NCI-H510A (cell line): Measurements from ENCODE around the gene SLC7A4.
"Not testable (repeated sequence)": the region's sequence is repeated elsewhere in the genome, so short reads cannot be mapped to it uniquely, and the experiment has no call there.

Source experiments
- DNase-seq: peaks from one replicate; lab custom pipeline; 2025; lab: John Stamatoyannopoulos, UW

The SLC7A4 gene

DNA sequence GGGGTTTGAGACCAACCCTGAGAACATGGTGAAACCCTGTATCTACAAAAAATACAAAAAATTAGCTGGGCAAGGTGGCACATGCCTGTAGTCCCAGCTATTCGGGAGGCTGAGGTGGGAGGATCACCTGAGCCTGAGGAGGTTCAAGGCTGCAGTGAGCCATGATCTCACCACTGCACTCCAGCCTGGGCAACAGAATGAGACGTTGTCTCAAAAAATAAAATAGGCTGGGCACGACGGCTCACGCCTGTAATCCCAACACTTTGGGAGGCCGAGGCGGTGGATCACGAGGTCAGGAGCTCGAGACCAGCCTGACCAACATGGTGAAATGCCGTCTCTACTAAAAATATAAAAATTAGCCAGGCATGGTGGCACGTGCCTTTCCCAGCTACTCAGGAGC, 32.1 kb upstream of the SLC7A4 start:
- DNase-seq: not testable (repeated sequence)

DNA sequence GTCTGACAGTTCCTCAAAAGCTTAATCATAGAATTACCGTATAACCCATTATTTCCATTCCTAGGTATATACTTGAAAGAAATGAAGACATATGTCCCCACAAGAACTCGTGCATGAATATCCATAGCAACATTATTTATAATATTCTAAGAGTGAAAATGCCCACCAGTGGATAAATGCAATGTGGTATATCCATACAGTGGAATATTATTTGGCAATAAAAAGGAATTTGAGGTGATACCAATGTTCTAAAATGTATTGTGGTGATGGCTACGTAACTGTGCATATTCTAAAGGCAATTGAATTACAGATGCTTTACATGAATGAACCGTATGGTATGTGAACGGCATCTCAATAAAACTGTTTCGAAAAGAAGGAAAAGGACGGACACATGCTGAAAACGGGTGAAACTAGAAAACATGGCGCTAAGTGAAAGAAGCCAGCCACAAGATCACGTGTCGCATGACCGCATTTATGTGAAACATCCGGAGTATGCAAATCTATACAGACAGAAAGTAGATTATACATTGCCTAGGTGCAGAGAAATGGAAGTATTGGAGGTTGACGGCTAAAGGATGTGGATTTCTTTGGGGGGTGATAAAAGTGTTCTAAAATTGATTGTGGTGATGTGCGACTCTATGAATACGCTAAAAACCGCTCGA, 29.4 kb upstream of the SLC7A4 start:
- DNase-seq: not testable (repeated sequence)

DNA sequence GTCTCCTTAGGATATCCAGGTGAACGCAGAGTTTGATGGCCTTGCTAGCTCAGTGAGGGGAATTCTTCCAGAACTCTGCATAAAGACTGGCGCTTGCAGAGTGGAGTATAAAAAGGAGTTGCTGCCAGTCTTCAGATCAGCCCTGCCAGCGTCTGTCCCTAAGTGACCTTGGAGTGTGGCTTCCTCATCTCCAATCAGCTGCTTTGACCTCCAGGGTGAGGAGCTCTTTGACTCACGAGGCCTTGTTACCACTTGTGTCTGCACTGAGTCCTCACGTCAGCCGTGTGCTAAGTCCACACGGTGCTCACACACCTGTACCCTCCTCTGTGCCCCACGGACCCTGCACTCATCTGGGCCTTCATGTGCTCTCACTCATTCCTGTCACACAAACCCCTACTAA, 28.0 kb upstream of the SLC7A4 start:
- not testable (repeated sequence) for DNase-seq

DNA sequence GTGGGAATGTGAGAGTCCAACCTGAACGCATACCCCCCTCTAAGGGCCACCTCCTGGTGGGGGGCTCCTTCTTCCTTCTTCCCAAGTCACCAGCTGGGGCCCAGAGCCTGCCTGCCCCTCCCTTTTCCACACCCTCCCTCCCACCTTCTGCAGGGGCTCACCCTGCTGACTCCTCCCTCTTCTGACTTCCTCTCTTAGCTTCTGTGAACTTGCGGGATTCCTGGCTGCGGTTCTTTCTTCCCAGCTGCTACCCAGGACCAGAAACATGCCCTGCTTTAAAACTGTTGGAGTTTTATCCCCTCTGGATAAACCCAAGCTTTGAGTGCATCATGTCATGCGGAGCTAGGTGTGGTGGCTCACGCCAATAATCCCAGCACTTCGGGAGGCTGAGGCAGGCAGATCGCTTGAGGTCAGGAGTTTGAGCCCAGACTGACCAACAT, 23.5 kb upstream of the SLC7A4 start:
- DNase-seq: no peak

DNA sequence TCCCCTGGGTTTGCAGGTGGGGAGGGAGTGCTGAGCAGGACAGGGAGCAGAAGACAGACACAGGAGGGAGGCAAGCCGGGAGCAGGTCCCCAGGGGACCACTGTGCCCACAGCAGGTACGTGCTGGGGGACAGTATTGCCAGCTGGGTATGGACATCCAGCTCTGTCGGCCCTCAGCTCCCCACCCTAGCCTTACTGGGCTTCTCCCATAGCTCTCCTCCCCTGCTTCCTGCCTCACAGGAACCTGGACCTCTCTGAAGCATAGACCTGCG, 23.1 kb upstream of the SLC7A4 start:
- DNase-seq: no peak

DNA sequence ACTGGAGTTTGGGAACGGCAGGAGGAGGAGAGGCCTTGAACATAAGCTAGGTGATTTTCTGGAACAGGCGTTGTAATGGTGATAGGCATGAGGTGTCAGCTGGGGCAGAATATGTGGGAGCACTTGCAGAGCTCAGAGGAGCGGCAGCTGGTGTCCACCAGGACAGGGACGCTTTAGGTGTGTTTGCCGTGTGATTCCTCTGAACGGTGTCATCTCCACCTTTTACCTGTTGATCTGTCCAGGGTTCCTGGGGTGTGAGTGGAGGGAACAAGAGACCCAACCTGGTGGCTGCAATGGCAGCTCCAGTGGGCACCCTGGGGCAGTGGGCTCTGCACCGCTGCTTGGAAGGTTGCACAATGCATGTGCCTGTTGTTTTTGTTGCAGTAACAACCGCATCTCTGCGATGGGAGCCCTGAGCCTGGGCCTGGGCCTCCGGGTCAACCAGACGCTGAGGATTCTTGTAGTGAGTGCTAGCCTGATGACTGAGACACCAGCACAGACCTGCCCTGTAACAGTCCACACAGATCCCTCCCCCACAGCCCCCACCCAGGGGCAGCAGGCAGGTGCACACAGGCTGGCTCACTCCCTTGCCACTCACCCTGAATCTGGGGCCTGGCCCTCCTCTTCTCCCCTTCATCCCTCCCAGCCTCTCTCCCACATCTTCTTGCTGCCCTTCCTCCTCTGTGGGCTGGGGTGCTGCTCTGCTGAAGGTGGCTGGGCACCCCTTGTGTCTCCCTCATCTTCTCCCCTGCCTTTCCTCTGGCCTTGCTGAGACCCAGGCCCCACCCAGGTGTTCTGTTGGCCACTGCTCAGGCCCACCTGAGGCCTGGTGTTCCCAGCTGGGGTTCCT, 22.6 kb upstream of the SLC7A4 start:
- DNase-seq: no peak

DNA sequence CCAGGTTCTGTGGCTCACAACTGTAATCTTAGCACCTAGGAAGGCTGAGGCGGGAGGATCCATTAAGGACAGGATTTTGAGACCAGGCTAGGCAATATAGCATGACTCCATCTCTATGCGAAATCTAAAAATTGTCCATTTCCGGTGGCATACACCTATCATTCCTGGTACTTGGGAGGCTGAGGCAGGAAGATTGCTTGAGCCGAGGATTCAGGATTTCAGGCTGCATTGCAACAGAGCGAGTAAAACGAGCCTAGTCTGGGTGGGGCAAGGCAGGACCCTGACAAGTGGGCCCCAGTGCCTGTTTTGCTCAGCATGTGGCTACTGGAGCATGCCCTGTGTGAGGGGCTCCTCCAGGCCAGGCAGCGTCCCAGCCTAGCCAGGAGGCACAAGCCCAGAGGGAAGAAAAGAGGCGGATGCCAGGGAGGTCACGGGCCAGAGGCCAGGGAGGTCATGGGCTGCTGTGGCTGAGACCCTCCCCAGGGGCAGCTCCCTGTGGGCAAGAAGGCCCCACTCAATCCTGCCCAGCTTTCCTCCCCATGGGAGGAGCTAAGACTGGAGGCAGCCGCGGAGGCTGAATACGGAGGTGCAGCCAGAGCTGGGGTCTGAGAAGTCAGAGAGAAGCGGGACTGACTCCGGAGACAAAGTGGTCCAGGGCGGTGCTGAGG, 21.8 kb upstream of the SLC7A4 start:
- no peak for DNase-seq

DNA sequence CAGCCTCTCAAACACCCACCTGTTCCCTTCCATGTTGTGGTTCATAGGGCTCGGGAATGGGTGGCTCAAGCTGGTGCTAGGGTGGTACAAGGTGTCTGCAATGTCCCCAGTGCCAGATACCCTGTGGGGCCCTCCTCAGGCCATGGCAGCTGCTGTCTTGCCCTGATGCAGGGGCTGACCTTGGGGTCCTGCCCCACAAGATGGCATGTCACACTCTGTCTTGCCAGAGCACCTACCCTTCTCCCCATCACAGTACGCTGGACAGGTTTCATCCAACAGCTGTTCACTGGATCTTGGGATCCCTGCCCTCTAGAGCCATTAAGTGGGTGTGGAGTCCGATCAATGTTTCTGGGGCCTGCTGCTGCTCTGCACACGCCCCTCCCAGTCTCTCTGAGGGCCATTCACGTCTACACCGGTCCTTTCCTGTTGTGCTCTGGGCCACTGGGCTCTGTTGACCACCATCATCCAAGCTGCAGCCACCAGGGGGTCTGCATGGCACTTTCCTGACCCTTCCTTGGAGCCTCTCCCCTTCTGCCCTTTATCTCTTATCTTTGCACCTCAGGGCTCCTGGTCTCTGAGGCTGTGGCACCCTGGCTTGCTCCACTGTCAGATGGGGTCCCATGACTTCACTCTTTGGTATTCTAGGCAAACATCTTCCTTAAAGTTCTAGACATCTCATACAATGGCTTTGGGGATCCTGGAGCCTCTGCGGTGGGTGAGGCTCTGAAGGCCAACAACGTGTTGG, 20.5 kb upstream of the SLC7A4 start:
- no peak for DNase-seq

DNA sequence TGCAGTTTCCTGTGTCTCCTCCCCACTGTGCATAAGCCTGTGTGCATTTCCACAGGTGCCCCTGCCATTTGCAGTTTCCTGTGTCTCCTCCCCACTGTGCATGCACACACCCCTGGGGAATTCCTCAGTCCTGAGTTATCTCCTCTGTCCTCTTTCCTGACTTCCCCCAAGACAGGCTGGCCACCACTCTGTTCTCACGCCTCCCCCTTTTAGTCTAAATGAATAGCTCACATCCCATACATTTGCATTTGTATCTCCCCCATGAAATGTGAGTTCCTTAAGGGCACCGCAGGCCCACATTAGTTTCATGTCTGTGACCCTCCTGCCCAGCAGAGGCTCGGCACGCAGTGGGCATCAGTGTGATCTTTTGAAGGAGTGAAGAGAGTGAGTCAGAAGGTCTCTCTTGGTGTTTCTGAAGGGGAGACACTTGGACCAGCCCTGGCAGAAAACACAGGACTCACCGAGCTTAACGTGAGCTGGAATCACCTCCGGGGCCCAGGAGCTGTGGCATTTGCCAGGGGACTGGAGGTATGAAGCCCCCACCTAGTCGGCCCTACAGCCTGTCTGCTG, 19.6 kb upstream of the SLC7A4 start:
- DNase-seq: no peak

DNA sequence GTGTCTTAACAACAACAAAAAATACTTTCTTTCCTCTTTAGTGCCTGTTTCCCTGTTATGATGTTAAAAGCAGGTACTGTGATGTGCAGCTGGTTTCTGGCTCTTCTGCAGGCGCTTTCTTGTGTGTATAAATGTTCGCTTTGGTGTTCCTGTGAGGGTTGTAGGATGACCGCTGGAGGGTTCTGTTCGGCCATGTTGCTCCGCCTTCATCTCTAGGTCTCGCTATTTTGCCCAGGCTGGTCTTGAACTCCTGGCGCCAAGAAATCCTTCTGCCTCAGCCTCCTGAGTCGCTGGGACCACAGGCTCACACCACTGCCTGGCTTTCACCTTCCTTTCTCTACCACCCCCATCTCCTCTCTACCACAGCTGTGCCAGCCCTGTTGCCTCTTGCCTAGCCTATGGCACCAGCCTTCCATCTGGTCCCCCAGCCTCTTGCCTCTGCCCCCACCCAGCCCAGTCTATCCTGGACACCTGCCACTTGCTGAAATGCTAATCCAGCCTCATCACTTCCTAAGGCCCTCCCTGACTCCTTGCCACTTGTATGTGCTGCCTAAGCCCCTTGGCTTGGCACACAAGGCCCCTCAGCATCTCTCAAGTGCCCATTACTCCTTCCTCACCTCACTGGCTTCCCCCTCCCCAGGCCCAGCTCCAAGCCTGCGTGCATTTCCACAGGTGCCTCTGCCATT, 18.9 kb upstream of the SLC7A4 start:
- DNase-seq: no peak

DNA sequence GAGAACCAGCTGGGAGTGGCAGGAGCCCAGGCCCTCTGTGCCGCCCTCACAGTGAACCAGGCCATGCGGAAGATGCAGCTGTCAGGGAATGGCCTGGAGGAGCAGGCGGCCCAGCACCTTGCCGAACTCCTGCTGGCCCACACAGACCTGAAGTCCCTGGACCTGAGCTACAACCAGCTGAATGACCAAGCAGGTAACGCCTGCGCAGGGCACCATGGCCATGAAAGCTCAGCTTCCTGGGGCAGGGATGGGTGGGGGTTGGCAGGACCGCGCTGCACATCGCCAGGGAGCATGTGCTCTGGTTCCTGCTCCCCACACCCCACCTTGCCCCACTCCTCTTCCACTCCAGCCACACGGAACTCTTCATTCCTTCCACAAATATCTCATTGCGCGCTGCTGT, 16.6 kb upstream of the SLC7A4 start:
- not testable (repeated sequence) for DNase-seq

DNA sequence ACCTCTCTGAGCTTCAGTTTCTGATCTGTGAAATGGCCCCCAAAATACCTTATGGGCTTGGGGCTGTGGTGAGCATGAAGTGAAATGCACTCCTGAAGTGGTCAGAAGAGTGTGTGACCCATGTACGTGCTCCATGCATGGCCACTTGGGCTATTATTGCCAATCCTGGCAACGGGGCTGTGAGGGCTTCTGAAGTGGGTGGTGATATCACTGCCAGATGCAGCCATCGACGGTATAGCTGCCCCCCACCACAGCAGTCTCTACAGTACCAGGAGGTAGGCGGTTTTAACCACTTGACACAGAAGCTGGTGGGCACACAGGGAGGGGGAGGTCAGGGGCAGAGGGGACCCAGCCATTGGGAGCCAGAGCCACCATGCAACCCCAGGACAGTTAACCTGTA, 16.1 kb upstream of the SLC7A4 start:
- not testable (repeated sequence) for DNase-seq

DNA sequence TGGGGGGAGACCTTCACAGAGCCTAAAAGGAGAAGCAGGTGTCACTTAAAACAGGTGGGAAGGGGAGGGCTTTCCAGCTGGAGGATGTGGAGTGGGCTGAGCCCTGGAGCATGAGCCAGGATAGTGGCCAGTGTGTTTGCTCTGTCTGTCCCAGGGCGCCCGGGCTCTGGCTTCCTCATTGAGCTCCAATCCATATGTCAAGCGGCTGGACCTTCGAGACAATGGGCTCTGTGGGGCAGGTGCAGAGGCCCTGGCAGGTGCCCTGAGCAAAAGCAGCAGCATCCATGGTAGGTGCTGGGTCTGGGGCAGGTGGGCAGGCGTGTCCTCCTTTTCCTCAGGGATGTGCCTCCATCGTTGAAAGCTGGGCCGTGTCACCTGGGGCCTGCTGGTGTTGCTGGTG, 15.4 kb upstream of the SLC7A4 start:
- DNase-seq: peak; percentile 57

DNA sequence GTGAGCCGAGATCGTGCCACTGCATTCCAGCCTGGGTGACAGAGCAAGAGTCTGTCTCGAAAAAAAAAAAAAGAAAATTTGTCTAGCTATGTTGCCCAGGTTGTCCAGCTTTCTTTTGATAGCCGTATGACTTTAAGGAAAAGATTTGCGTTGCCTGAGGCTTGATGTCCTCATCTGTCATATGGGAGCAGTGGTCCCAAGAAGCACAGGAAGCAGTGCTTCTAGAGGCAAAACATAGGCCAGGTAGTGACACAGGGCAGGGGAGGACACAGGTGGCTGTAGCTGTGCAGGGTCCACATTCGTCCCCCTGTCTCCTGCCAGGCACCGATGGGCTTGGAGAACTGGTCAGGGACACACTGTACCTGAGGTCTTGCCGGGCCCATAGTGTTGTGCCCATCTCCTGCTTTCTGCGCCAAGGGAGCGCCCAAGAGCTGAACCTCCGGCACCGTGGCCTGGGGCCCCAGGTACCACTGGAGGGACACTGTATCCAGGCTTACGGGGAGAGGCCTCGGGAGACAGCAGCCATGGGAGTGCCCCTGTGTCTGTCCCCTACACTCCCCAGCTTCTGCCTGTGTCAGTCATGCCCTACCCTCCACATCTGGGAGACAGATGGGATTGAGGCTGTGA, 14.8 kb upstream of the SLC7A4 start:
- DNase-seq: no peak

DNA sequence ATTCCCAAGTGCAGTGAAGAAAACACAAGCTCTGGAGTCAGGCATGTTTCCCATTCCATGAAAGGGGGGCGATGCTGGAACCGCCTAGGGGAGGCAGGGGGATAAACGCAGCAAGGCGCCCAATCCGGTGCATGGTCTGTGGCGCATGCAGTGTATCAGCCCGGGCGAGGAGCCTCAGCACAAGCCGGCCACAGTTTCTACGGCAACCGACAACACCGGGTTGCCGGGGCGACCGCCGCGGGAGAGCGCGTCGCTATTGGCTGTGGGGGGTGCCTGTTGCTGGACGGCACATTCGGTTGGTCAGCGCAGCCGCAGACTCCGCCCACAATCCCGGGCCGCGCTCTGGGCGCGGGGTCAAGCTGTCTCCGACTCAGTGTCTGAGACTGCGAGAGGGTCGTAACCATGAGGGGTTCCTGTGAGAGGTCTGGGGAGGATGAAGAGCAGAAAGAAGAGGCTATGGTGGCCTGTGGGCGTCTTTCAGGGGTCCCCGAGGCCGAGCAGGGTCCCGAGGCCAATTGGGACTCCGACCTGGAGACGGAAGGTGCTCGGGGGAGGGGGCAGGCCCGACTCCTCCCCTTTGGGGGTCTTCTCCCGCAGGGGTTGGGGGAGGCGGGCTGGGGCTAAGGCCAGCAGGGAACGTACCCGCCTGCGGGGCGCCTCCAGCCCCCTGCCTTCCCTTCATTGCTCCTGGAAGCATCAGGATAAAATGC, 13.4 kb upstream of the SLC7A4 start, which contains the start of gene LRRC74B:
TSS of gene LRRC74B (plus strand) at position 362 of the 710 bp plus-strand sequence. CDS start at position 403, 41 bp downstream.
- DNase-seq: peak; percentile 87

DNA sequence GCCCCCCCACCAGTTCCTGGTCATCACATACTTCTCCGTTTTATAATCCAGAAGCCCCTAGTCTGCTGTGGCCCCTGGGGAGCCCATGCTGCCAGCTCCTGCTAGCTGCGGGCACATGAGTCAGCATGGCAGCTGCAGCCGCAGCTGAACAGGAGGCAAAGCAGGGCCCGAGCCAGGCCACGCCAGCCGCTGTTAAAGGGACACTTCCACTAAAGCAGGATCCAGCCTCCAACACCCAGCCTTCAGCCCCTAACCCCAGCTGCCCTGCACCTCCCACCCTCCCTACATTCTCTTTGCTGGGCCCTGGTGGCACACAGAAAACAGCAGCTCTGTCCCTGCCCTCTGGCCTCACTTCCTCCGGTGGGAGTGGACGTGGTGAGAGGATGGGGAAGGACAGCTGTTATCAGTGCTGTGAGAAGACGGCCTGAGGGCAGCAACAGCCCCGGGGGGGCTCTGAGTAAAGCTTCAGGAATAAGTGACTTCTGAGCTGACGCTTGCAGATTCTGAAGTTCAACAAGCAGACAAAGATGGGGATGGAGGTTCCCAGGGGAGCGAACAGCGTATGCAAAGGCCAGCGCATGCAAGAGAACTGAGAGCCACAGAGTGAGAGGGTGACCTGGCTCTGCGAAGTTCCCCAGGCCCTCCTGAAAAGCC, 12.7 kb upstream of the SLC7A4 start:
- DNase-seq: no peak

DNA sequence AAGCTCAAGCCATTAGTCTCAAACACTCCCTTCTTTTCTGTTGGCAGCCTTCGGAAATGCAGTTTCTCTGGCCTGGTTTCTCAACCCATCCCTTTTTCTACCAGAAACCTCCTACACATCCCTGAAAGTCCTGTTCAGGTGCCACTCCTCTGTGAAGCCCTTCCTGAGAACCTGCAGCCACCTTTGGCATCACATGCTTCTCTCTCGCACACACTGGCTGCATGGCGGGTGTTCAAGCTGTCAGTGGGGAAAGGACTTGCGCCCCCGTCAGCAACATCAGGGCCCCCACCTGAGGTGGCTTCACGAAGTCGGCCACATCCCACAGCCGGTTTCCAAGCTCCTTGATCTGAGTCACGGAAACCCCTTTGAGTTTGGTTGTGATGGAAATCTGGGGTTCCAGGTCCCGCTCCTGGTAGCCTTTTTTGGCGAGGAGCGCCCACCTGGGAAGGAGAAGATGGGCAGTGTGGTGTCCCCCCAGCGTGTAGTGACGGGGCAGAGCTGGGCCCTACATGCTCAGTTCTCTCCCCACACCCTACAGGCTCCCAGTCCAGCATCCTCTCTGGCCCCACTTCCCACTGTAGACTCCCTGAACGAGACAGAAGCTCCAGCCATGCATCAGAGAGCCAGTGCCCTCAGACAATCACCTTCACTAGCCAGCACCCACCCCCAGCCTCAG, 11.6 kb upstream of the SLC7A4 start:
- DNase-seq: no peak

DNA sequence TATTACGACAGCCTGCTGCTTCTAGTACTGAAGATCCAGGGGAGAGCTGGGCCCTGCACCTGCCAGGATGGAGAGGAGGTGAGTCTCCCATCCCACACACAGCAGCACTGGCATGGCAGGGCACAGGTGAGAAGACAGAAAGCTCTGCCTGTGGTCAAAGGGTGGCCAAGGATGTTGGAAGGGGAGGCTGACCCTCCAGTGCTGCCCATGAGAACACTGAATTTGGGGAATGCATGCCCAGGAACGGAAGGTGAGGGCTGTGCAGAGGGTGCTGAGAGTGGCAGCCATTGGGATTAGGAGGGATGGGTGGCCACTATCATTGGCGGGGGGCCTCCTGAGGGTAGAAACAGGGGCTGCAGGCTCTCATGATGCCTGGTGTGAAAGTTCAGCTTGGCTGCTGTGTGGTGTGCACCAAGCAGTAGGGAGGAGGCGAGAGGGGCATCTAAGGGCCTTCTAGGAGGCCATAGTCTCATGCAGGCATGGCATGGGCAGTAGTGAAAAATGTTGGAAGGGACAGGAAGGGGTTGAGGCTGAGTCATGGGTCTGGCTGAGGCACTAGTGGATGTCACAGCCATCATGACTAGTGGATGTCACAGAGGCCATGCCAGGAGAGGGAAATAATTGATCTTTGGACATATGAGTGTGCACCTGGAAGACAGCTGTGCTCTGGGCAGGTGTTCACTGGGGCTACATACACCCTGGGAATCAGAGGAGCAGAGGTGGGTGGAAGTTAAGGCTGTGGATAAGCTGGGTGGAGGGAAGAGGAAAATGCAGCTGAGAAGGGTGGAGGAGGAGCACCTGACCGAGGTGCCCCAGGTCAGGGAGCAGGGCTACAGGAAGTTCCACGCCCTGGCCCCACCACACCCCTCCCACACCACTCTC, 10.9 kb upstream of the SLC7A4 start:
- DNase-seq: no peak
